ENCODE data around the gene MCF2L2. TPM values are rescaled to one million over a fixed set of nuclear protein-coding genes. Genes with fewer than 3 reads are reported as not detected.

The MCF2L2 gene
- total and polyA plus RNA-seq, 2 donors (not counting 1 experiment from before 2014, with no cell fraction given), result 0.03 to 1.6 TPM

DNA sequence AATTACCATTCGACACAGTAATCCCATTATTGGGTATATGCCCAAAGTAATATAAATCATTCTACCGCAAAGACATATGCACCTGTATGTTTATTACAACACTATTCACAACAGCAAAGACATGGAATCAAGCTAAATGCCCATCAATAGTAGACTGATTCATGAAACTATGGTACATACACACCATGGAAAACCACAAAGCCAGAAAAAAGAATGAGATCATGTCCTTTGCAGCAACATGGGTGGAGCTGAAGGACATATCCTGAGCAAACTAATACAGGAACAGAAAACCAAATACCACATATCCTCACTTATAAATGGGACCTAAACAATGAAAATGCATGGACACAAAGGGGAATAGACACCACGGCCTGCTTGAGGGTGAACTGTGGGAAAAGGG lies 11.1 kb upstream of the MCF2L2 start:
- no peak overlapping the region for H3K27ac ChIP-seq (ENCODE audit: low read length in 2 of 2)
- H4K20me1 ChIP-seq (ENCODE audit: control insufficient read depth, insufficient read depth, low read length, poor library complexity, severe bottlenecking), result no peaks in the 10 kb centered on the region
- DNase-seq, result no peak
- no peaks in the 10 kb centered on the region for H3K27me3 Mint-ChIP-seq
- H3K36me3 ChIP-seq (replicated peaks in 1 of 2; ENCODE audit: control extremely low read depth in 1 of 2, control insufficient read depth in 1 of 2, extremely low read depth in 1 of 2, insufficient read depth in 2 of 2, low read length in 1 of 2), result no peaks in the 10 kb centered on the region
- H3K4me3 Mint-ChIP-seq, result no peak overlapping the region
- peaks cover 5 to 7% of the 10 kb centered on the region in 2 donors for H3K4me1 ChIP-seq (ENCODE audit: control insufficient read depth in 2 of 2, insufficient read depth in 2 of 2, low read length in 2 of 2)
- ChIA-PET CTCF (no interaction called here), POLR2A (no interaction called here)
- H3K4me2 ChIP-seq (replicated peaks; ENCODE audit: low read depth, low read length, poor library complexity, severe bottlenecking), result no peak overlapping the region
- no peak overlapping the region for H3K9ac ChIP-seq (ENCODE audit: low read length)
- no peaks in the 10 kb centered on the region for H3K79me2 ChIP-seq (ENCODE audit: control insufficient read depth, insufficient read depth, low read length)
- H3K4me1 Mint-ChIP-seq, result peaks cover 12% of the 10 kb centered on the region
- peaks cover 14% of the 10 kb centered on the region for H3K9me3 Mint-ChIP-seq (ENCODE audit: insufficient read depth)
- H2AFZ ChIP-seq (ENCODE audit: insufficient read depth, low read depth, low read length, poor library complexity, severe bottlenecking), result no peak overlapping the region
- no peak overlapping the region for H3K4me3 ChIP-seq (ENCODE audit: control extremely low read depth in 1 of 5, extremely low read depth in 1 of 5, insufficient read depth in 1 of 5, low read depth in 2 of 5, low read length in 4 of 5)
- no peaks in the 10 kb centered on the region for H3K27me3 ChIP-seq (replicated peaks in 1 of 4; ENCODE audit: control extremely low read depth in 1 of 4, control insufficient read depth in 3 of 4, insufficient read depth in 4 of 4, low read length in 3 of 4)
- H3K27ac Mint-ChIP-seq, result no peak overlapping the region
- intact Hi-C loops (cut with micrococcal nuclease), result no loop called here
- ATAC-seq (ENCODE audit: low read depth), result no peak
- TF ChIP-seq EZH2 (IDR thresholded peaks at IDR 0.05; ENCODE audit: borderline replicate concordance, insufficient read depth, low read depth, low read length, poor library complexity, severe bottlenecking), result no peak
- WGBS (ENCODE audit: insufficient coverage), result 100% methylated on average over 1 of the region's 3 CpGs
- H3K9me3 ChIP-seq (ENCODE audit: control extremely low read depth in 1 of 3, control insufficient read depth in 2 of 3, insufficient read depth in 1 of 3, low read length in 2 of 3), result peaks cover 3 to 16% (median 5%) of the 10 kb centered on the region in 3 donors

DNA sequence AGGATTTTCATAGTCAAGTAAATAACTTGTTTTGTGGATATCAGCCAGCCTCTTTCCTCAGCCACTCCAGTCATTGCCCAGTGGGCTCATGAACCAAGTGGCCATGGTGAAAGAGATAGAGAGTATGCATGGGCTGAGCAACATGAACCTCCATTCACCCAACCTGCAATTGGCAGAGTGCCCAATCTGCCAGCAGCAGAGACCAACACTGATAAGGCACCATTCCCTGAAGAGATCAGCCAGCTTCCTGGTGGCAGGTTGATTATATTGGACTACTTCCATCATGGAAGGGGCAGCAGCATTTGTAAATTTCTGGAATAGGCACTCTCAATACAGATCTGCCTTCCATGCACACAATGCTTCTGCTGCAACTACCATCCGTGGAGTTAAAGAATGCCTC lies 10.3 kb upstream of the MCF2L2 start:
- CTCF ChIA-PET, result no interaction called here

More for the DNA sequence above, 10.3 kb upstream of the MCF2L2 start:
- ATAC-seq (ENCODE audit: low read depth) (no peak), DNase-seq (no peak)
- H3K4me1 ChIP-seq (ENCODE audit: control insufficient read depth in 2 of 2, insufficient read depth in 2 of 2, low read length in 2 of 2), result peaks cover 5 to 7% of the 10 kb centered on the region in 2 donors
- H3K9ac ChIP-seq (ENCODE audit: low read length), result no peak overlapping the region
- H3K27me3 ChIP-seq (replicated peaks in 1 of 4; ENCODE audit: control extremely low read depth in 1 of 4, control insufficient read depth in 3 of 4, insufficient read depth in 4 of 4, low read length in 3 of 4), result no peaks in the 10 kb centered on the region
- H3K4me1 Mint-ChIP-seq, result peaks cover 12% of the 10 kb centered on the region
- peaks cover 2 to 10% (median 5%) of the 10 kb centered on the region in 3 donors for H3K9me3 ChIP-seq (ENCODE audit: control extremely low read depth in 1 of 3, control insufficient read depth in 2 of 3, insufficient read depth in 1 of 3, low read length in 2 of 3)
- peaks cover 13% of the 10 kb centered on the region for H3K9me3 Mint-ChIP-seq (ENCODE audit: insufficient read depth)
- intact Hi-C loops (cut with micrococcal nuclease), result no loop called here
- no CpG with 5 or more reads among the region's 1 CpG for WGBS (ENCODE audit: insufficient coverage)
- no peak overlapping the region for H3K27ac Mint-ChIP-seq
- H3K27ac ChIP-seq (ENCODE audit: low read length in 2 of 2), result no peak overlapping the region
- no peaks in the 10 kb centered on the region for H4K20me1 ChIP-seq (ENCODE audit: control insufficient read depth, insufficient read depth, low read length, poor library complexity, severe bottlenecking)
- no peak overlapping the region for H3K4me2 ChIP-seq (replicated peaks; ENCODE audit: low read depth, low read length, poor library complexity, severe bottlenecking)
- POLR2A ChIA-PET, result no interaction called here
- no peaks in the 10 kb centered on the region for H3K79me2 ChIP-seq (ENCODE audit: control insufficient read depth, insufficient read depth, low read length)
- no peak overlapping the region for H3K4me3 ChIP-seq (ENCODE audit: control extremely low read depth in 1 of 5, extremely low read depth in 1 of 5, insufficient read depth in 1 of 5, low read depth in 2 of 5, low read length in 4 of 5)
- H2AFZ ChIP-seq (ENCODE audit: insufficient read depth, low read depth, low read length, poor library complexity, severe bottlenecking), result no peak overlapping the region
- no peak overlapping the region for H3K4me3 Mint-ChIP-seq
- H3K36me3 ChIP-seq (replicated peaks in 1 of 2; ENCODE audit: control extremely low read depth in 1 of 2, control insufficient read depth in 1 of 2, extremely low read depth in 1 of 2, insufficient read depth in 2 of 2, low read length in 1 of 2), result no peaks in the 10 kb centered on the region
- peaks cover under 1% of the 10 kb centered on the region for H3K27me3 Mint-ChIP-seq
- TF ChIP-seq CTCF (IDR thresholded peaks at IDR 0.05) (no peak), EZH2 (IDR thresholded peaks at IDR 0.05; ENCODE audit: borderline replicate concordance, insufficient read depth, low read depth, low read length, poor library complexity, severe bottlenecking) (no peak)

Data from B cell (primary cell).